ENCODE results near the gene ZFYVE28.

The ZFYVE28 gene

DNA sequence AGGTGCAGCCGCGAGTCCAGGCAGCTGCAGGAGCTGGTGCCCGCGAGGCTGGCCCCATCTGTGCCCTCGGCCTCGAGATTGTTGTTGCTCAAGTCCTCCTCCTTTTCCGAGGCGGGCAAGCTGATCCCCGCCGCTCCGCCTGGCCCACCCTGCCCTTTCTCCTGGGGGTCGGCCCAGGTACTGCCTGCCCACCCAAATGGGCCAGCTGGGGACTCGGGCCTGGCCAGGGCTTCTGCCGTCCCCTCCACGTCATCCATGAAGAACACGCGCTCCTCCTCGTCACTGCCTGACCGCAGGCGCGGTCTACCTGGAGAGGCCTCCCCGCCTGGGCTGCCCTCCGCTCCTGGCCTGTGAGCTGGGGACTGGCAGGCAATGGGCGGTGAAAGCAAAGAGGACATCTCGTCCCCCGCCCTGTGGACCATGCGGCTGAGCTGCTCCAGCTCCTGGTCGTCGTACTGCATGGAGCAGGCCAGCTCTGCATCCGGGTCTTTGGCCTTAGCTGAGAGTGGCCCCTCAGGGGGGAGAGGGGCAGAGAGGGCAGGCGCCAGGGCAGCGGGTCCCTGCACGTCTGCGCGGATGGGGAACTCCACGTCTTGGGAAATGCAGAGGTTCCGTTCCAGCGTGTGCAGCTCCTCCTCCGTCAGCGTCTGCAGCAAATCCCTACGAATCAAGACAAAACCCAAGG lies 113.4 kb downstream of the ZFYVE28 start:
- peaks cover 6% of the 10 kb centered on the region for H3K9me3 ChIP-seq (replicated peaks; ENCODE audit: low read length)
- no peaks in the 10 kb centered on the region for H3K4me1 ChIP-seq (ENCODE audit: control insufficient read depth, insufficient read depth, low read length)
- no peaks in the 10 kb centered on the region for H3K36me3 ChIP-seq (ENCODE audit: insufficient read depth, low read length)

DNA sequence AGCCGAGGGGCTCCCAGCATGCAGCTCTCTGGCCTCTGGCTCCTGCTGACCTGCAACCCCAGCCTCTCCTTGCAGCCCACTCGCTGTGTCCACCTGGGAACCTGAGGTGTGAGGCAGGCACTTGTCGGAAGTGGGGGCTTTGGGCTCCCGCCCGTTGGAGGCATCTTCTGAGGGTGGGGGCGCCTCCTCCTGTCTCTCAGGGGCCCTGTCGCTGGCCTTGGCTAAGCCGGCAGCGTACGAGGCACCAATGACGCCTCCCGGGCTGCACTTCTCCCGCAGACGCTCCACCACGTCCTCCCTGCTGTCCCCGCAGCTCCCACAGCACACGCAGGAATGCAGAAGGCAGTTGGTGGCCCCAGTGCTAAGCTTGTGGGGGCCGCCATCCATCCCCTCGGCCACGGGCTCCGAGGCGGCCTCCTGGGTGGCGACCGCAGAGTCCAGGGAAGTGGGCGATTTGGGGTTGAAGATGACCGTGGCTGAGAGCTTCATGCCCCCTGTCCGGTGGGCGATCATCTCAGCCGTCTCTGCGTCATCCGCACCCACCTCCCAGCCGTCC lies 114.0 kb downstream of the ZFYVE28 start:
- Histone ChIP-seq H3K9ac (ENCODE audit: low read depth, low read length) (no peak overlapping the region), H3K4me2 (ENCODE audit: low read length) (no peak overlapping the region), H3K4me1 (ENCODE audit: control insufficient read depth, insufficient read depth, low read length) (no peaks in the 10 kb centered on the region), H3K9me3 (replicated peaks; ENCODE audit: low read length) (peaks cover 6% of the 10 kb centered on the region), H3K36me3 (ENCODE audit: insufficient read depth, low read length) (no peaks in the 10 kb centered on the region), H3K4me3 (ENCODE audit: low read length) (no peak overlapping the region), H3K27me3 (ENCODE audit: control insufficient read depth, insufficient read depth, low read length) (peaks cover 16% of the 10 kb centered on the region)

More for the DNA sequence above, 113.4 kb downstream of the ZFYVE28 start:
- Histone ChIP-seq H3K9ac (ENCODE audit: low read depth, low read length) (no peak overlapping the region), H3K27me3 (ENCODE audit: control insufficient read depth, insufficient read depth, low read length) (peaks cover 14% of the 10 kb centered on the region), H3K4me2 (ENCODE audit: low read length) (no peak overlapping the region), H3K4me3 (ENCODE audit: low read length) (no peak overlapping the region)

DNA sequence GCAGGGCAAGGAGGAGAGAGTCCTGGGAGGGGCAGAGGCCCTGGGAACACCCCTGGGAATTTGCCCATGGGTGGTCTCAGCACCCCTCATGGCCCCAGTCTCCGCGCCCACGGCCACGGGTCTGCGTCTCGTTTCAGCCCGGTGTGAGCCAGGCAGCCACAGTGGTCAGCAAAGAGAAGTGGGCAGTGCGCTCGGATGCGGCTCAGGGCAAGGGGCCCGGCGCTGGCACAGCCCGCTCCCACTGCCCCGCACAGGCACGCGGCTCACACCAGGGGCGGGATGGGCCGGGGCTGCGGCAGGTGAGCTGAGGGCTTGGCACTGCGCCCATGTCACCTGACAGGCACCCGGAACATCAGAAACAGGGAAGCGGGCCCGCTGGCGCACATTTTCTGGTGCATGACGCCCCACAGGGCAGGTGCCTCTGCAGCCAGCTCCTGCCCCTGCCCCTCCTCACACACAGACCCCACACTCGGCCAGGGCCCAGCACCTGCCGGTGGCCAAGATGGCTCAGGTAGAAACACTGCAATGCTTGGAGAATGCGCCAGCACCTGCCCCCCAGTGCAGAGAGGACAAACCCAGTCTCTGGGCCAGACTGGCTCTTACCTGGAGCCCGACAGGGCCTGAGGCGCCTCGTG lies 114.6 kb downstream of the ZFYVE28 start:
- H3K9ac ChIP-seq (ENCODE audit: low read depth, low read length) = no peak overlapping the region

DNA sequence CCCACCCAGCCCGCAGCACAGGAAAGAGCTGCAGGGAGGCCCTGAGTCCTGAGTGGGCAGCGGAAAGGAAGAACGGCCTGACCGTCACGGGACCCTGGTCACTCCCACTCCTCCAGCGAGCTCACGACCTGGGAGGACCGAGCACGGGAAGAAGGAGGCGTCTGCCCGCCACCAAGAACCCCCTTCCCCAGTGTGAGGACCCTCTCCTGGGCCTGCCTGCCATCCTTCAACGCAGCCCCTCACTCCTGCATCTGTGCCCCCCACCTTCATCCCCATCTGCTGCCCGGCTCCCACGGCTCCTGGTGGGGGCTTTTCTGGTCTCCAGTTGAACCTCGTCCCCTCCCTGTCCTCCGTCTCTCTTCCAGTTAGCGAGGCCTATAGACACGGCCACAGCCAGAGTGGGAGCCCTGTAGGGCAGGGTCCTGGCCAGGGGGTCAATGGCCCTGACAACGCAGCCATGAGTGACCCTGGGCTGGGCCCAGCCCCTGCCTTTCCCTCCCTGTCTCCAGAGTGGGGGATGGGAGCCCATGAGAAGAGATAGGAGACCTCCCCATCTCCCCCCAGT lies 115.2 kb downstream of the ZFYVE28 start:
- Histone ChIP-seq H3K36me3 (ENCODE audit: insufficient read depth, low read length) (no peaks in the 10 kb centered on the region), H3K9me3 (replicated peaks; ENCODE audit: low read length) (peaks cover 6% of the 10 kb centered on the region), H3K27me3 (ENCODE audit: control insufficient read depth, insufficient read depth, low read length) (peaks cover 19% of the 10 kb centered on the region), H3K4me3 (ENCODE audit: low read length) (no peak overlapping the region), H3K4me2 (ENCODE audit: low read length) (no peak overlapping the region), H3K9ac (ENCODE audit: low read depth, low read length) (no peak overlapping the region), H3K4me1 (ENCODE audit: control insufficient read depth, insufficient read depth, low read length) (no peaks in the 10 kb centered on the region)

More for the DNA sequence above, 114.6 kb downstream of the ZFYVE28 start:
- H3K4me1 ChIP-seq (ENCODE audit: control insufficient read depth, insufficient read depth, low read length) = no peaks in the 10 kb centered on the region
- no peaks in the 10 kb centered on the region for H3K36me3 ChIP-seq (ENCODE audit: insufficient read depth, low read length)
- no peak overlapping the region for H3K4me2 ChIP-seq (ENCODE audit: low read length)
- no peak overlapping the region for H3K4me3 ChIP-seq (ENCODE audit: low read length)
- H3K27me3 ChIP-seq (ENCODE audit: control insufficient read depth, insufficient read depth, low read length) = peaks cover 13% of the 10 kb centered on the region
- peaks cover 6% of the 10 kb centered on the region for H3K9me3 ChIP-seq (replicated peaks; ENCODE audit: low read length)

DNA sequence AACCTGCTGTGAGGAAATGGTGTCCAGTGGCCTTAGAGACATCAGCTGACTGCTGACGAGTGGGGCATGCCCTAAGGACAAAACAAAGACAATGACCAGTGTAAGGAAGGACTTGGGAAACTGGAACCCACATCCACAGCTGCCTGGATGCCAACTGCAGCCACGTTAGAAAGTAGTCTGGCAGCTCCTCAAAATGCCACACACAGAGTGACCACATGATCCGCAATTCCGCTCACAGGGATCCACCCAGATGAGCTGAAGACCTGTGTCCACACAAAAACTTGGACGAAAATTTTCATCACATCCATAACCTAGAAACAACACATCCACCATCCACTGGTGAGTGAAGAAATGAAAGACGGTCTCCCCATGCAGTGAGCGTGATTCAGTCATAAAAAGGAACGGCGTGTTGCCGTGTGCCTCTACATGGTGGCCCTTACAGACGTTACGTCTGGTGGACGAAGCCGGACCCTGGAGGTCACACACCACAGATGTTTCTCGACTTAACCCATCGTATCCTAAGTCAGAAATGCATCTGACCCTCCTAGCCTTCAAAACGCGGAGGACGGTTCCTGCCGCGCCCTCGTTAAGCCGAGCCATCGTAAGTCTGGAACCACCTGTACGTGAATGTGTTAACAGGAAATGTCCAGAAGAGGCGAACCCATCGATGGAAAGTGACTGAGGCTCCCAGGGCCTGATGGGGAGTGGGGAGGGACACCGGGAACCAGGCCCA lies 115.9 kb downstream of the ZFYVE28 start:
- Histone ChIP-seq H3K36me3 (ENCODE audit: insufficient read depth, low read length) (no peaks in the 10 kb centered on the region), H3K4me1 (ENCODE audit: control insufficient read depth, insufficient read depth, low read length) (no peaks in the 10 kb centered on the region)

DNA sequence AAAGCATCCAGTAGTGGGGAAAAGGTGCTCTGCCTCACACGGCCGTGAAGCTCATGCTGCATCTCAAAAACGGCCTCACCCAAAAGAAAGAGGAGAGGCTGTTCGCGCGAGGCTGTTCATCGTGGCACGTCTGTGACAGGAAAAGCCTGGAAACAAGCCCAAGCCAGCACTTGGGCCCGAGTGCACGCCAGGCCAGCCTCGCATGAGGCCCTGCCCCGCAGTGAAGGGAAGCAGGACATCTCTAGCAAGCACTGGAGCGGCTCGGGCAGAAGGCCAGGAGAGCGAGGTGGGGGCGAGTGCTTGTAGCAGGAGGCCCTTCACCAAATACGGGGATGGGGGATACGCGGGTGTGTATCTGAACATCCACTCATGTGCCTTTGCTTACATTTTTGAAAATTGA lies 116.6 kb downstream of the ZFYVE28 start:
- Histone ChIP-seq H3K4me2 (ENCODE audit: low read length) (no peak overlapping the region), H3K27me3 (ENCODE audit: control insufficient read depth, insufficient read depth, low read length) (peaks cover 28% of the 10 kb centered on the region), H3K36me3 (ENCODE audit: insufficient read depth, low read length) (no peaks in the 10 kb centered on the region), H3K4me3 (ENCODE audit: low read length) (no peak overlapping the region), H3K4me1 (ENCODE audit: control insufficient read depth, insufficient read depth, low read length) (no peaks in the 10 kb centered on the region), H3K9ac (ENCODE audit: low read depth, low read length) (no peak overlapping the region), H3K9me3 (replicated peaks; ENCODE audit: low read length) (peaks cover 6% of the 10 kb centered on the region)

More for the DNA sequence above, 115.9 kb downstream of the ZFYVE28 start:
- no peak overlapping the region for H3K4me3 ChIP-seq (ENCODE audit: low read length)
- peaks cover 6% of the 10 kb centered on the region for H3K9me3 ChIP-seq (replicated peaks; ENCODE audit: low read length)
- no peak overlapping the region for H3K9ac ChIP-seq (ENCODE audit: low read depth, low read length)
- peaks cover 26% of the 10 kb centered on the region for H3K27me3 ChIP-seq (ENCODE audit: control insufficient read depth, insufficient read depth, low read length)
- H3K4me2 ChIP-seq (ENCODE audit: low read length) = no peak overlapping the region

DNA sequence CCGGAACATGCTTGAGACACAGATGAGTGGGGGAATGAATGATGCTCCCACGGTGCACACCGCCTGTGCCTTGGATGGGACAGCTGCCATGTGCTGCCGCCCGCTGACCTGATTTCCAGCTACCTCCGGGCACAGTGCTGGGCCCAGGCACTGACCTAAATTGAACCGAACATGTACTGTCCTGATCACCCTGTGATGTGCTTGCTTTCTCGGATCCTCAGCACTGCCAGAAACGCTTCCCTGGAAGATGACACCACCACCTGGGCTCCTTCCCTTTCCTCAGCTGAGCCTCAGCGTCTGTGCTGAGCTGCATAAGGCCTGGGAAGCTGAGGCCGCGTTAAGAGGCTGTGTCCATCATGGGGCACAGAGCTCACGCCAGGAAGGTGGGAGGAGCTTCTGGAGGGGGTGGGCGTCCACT lies 117.2 kb downstream of the ZFYVE28 start:
- H3K9ac ChIP-seq (ENCODE audit: low read depth, low read length) = no peak overlapping the region
- H3K36me3 ChIP-seq (ENCODE audit: insufficient read depth, low read length) = no peaks in the 10 kb centered on the region
- no peaks in the 10 kb centered on the region for H3K4me1 ChIP-seq (ENCODE audit: control insufficient read depth, insufficient read depth, low read length)
- no peak overlapping the region for H3K4me3 ChIP-seq (ENCODE audit: low read length)
- H3K4me2 ChIP-seq (ENCODE audit: low read length) = no peak overlapping the region
- H3K9me3 ChIP-seq (replicated peaks; ENCODE audit: low read length) = peaks cover 6% of the 10 kb centered on the region
- H3K27me3 ChIP-seq (ENCODE audit: control insufficient read depth, insufficient read depth, low read length) = peaks cover 27% of the 10 kb centered on the region

DNA sequence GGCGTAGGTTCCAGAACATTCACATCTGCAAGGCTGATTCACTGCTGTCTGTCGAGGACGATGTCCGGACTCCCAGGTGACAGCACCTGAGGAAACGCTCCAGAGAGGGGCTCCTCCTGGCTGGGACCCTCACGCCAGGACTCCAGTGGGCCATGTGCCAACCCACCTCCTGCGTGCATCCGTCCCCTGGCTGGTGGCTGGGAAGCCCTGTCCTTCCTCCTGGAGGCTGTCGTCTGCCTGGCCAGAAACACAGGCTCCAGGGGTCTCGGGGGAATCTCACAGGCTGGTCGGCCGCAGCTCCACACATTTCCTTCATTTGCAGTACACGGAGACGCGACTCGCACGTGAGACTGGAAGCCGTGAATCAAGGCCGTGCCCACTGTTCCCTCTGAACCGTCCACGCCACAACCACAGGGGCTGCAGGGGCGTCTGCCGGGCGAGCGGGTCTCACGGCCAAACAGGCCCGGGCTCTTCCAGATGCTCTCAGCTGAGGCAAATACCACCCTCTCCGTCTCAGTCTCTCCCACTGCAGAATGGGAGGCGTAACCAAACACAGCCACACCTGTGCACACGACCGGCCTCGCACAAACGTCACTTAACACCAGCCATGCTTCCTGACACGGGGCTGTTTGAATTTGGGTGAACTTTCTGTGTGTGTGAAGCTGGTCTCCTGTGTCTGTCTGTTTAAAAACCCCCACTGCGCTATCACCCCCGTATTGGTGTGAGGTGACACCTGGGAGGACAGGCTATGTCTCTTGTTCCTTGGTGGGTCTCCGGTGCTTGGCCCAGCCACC lies 117.8 kb downstream of the ZFYVE28 start:
- H3K27me3 ChIP-seq (ENCODE audit: control insufficient read depth, insufficient read depth, low read length) = peaks cover 27% of the 10 kb centered on the region
- H3K36me3 ChIP-seq (ENCODE audit: insufficient read depth, low read length) = no peaks in the 10 kb centered on the region
- H3K4me1 ChIP-seq (ENCODE audit: control insufficient read depth, insufficient read depth, low read length) = no peaks in the 10 kb centered on the region
- H3K9me3 ChIP-seq (replicated peaks; ENCODE audit: low read length) = peaks cover 6% of the 10 kb centered on the region
- no peak overlapping the region for H3K4me3 ChIP-seq (ENCODE audit: low read length)
- no peak overlapping the region for H3K4me2 ChIP-seq (ENCODE audit: low read length)
- H3K9ac ChIP-seq (ENCODE audit: low read depth, low read length) = no peak overlapping the region

DNA sequence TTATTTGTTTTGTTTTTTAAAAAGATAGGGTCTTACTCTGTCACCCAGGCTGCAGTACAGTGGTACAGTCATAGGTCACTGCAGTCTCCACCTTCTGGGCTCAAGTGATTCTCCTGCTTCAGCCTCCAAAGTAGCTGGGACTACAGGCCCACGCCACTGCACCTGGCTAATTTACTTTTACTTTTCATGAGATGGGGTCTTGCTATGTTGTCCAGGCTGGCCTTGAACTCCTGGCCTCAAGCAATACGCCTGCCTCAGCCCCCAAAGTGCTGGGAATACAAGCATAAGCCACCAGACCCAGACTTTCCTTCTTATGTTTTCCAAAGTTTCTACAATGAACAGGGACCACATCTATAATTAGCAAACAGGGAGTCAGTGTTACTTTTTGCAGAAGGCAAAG lies 118.7 kb downstream of the ZFYVE28 start:
- H3K4me2 ChIP-seq (ENCODE audit: low read length) = no peak overlapping the region
- H3K9ac ChIP-seq (ENCODE audit: low read depth, low read length) = no peak overlapping the region
- H3K27me3 ChIP-seq (ENCODE audit: control insufficient read depth, insufficient read depth, low read length) = peaks cover 27% of the 10 kb centered on the region
- H3K36me3 ChIP-seq (ENCODE audit: insufficient read depth, low read length) = no peaks in the 10 kb centered on the region
- H3K4me1 ChIP-seq (ENCODE audit: control insufficient read depth, insufficient read depth, low read length) = no peaks in the 10 kb centered on the region
- H3K4me3 ChIP-seq (ENCODE audit: low read length) = no peak overlapping the region
- H3K9me3 ChIP-seq (replicated peaks; ENCODE audit: low read length) = peaks cover 6% of the 10 kb centered on the region

DNA sequence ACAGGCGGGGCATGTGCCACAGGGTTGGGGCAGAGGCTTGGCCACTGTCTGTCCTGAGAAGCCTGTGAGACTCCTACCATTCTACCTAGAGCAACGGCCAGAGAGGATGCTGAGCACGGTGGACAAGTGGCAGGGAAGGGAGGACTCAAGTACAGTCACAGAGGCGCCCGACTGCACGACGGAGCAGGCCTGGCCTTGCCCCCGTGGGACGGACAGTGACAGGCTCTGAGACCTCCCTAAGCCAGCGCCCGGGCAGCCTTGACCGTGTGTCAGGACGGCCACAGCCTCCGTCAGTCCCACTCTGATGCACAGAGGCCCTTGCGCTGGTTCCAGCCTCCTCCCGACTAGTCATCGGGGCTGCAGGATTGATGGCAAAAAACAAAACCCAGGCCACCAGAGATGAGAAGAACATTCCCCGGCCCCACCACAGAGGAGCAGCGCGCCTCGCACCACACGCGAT lies 119.9 kb downstream of the ZFYVE28 start:
- H3K4me1 ChIP-seq (ENCODE audit: control insufficient read depth, insufficient read depth, low read length) = no peaks in the 10 kb centered on the region
- no peak overlapping the region for H3K4me3 ChIP-seq (ENCODE audit: low read length)

More for the DNA sequence above, 119.9 kb downstream of the ZFYVE28 start:
- no peak overlapping the region for H3K4me2 ChIP-seq (ENCODE audit: low read length)
- peaks cover 6% of the 10 kb centered on the region for H3K9me3 ChIP-seq (replicated peaks; ENCODE audit: low read length)
- peaks cover 27% of the 10 kb centered on the region for H3K27me3 ChIP-seq (ENCODE audit: control insufficient read depth, insufficient read depth, low read length)
- H3K9ac ChIP-seq (ENCODE audit: low read depth, low read length) = no peak overlapping the region
- H3K36me3 ChIP-seq (ENCODE audit: insufficient read depth, low read length) = no peaks in the 10 kb centered on the region

Measured in skeletal muscle satellite cell (primary cell).